GM19351 (cell line): ENCODE results near the gene CAMSAP1.
A peak's percentile ranks its signal among the peaks of the same experiment; 100 is the strongest.
"Not testable (repeated sequence)": the region's sequence is repeated elsewhere in the genome, so short reads cannot be mapped to it uniquely, and the experiment has no call there.

Experiments used
- ATAC-seq: cut with Tn5 transposase; IDR thresholded peaks from one replicate; pipeline ENCODE4 v1.9.1; 2021; ENCODE audit warnings: mild to moderate bottlenecking, moderate library complexity; ENCODE audit not compliant: unreplicated experiment

The CAMSAP1 gene

GRCh38 chr9:135920973-135921585 lies 13.7 kb upstream of the CAMSAP1 start:
- no peak for ATAC-seq

GRCh38 chr9:135920256-135920930 lies 13.0 kb upstream of the CAMSAP1 start:
- no peak for ATAC-seq

GRCh38 chr9:135919318-135919890 lies 12.1 kb upstream of the CAMSAP1 start:
- ATAC-seq = no peak

GRCh38 chr9:135916227-135916626 lies 8.9 kb upstream of the CAMSAP1 start:
- ATAC-seq = not testable (repeated sequence)

GRCh38 chr9:135914921-135915320 lies 7.6 kb upstream of the CAMSAP1 start:
- ATAC-seq = no peak

- ATAC-seq = not testable (repeated sequence)
Observed at GRCh38 chr9:135911233-135911632, 3.9 kb upstream of the CAMSAP1 start.

GRCh38 chr9:135910757-135911156 lies 3.4 kb upstream of the CAMSAP1 start:
- ATAC-seq = no peak

GRCh38 chr9:135910216-135910615 lies 2.9 kb upstream of the CAMSAP1 start:
- no peak for ATAC-seq

GRCh38 chr9:135909371-135909770 lies 2.0 kb upstream of the CAMSAP1 start:
- ATAC-seq = no peak

GRCh38 chr9:135908754-135909204 lies 1.4 kb upstream of the CAMSAP1 start:
- ATAC-seq = no peak

- ATAC-seq = no peak
Observed at GRCh38 chr9:135908093-135908753, 877 bp upstream of the CAMSAP1 start.

GRCh38 chr9:135907006-135907430 lies 328 bp downstream of the CAMSAP1 start:
- ATAC-seq = peak; percentile 24

GRCh38 chr9:135906291-135907005 lies 898 bp downstream of the CAMSAP1 start:
- peak; percentile 15 for ATAC-seq

- no peak for ATAC-seq
Observed at GRCh38 chr9:135905380-135906258, 1.7 kb downstream of the CAMSAP1 start.

GRCh38 chr9:135903786-135904520 lies 3.4 kb downstream of the CAMSAP1 start:
- no peak for ATAC-seq

- ATAC-seq = no peak
Observed at GRCh38 chr9:135903358-135903656, 4.0 kb downstream of the CAMSAP1 start.

GRCh38 chr9:135902655-135903357 lies 4.5 kb downstream of the CAMSAP1 start:
- no peak for ATAC-seq

- ATAC-seq = no peak
Observed at GRCh38 chr9:135901826-135902225, 5.5 kb downstream of the CAMSAP1 start.
